GM23338 (cell line): ENCODE data around the gene HPDL. TPM values are rescaled to one million over a fixed set of nuclear protein-coding genes. Genes with fewer than 3 reads are reported as not detected.

ENCODE experiments used
- ATAC-seq: fragments of 200-7000 bp; cut with Tn5 transposase; 3 replicates; pipeline ENCODE4 v1.9.1; 2020
- DNase-seq: peaks from one replicate; pipeline ENCODE4 v3.0.0-alpha.2; 2015; ENCODE audit warnings: low spot score
- H2AFZ ChIP-seq: fragments of 200-600 bp; sonication (generic); 2 replicates; pipeline ENCODE4 v1.8.0; 2016; ENCODE audit warnings: antibody characterized with exemption, mild to moderate bottlenecking, moderate library complexity
- H3F3A ChIP-seq: fragments of 200-600 bp; sonication (generic); replicated peaks from 2 replicates; pipeline ENCODE4 v1.8.0; 2017; ENCODE audit warnings: antibody characterized with exemption, mixed run types, low read depth
- H3K27ac ChIP-seq: fragments of 200-600 bp; sonication (generic); 2 replicates; pipeline ENCODE4 v1.6.1; 2016; ENCODE audit warnings: low read depth
- H3K27me3 ChIP-seq: fragments of 200-600 bp; sonication (generic); 2 replicates; pipeline ENCODE4 v1.8.0; 2016; ENCODE audit warnings: mild to moderate bottlenecking, mixed run types, moderate library complexity; ENCODE audit not compliant: insufficient read depth
- H3K36me3 ChIP-seq: fragments of 200-600 bp; sonication (generic); 2 replicates; pipeline ENCODE4 v1.8.0; 2016; ENCODE audit warnings: mild to moderate bottlenecking; ENCODE audit not compliant: insufficient read depth
- H3K4me1 ChIP-seq: fragments of 200-600 bp; sonication (generic); 2 replicates; pipeline ENCODE4 v1.8.0; 2016; ENCODE audit warnings: mild to moderate bottlenecking, moderate library complexity; ENCODE audit not compliant: insufficient read depth
- H3K4me2 ChIP-seq: fragments of 200-600 bp; sonication (generic); 2 replicates; pipeline ENCODE4 v1.7.1; 2017; ENCODE audit warnings: mixed run types
- H3K4me3 ChIP-seq: fragments of 200-600 bp; sonication (generic); 2 replicates; pipeline ENCODE4 v1.6.1; 2016; ENCODE audit warnings: mixed run types
- H3K79me2 ChIP-seq: fragments of 200-600 bp; sonication (generic); replicated peaks from 2 replicates; pipeline ENCODE4 v1.8.0; 2017; ENCODE audit warnings: mild to moderate bottlenecking; ENCODE audit not compliant: insufficient read depth
- H3K9me2 ChIP-seq: fragments of 200-600 bp; sonication (generic); 2 replicates; pipeline ENCODE4 v1.8.0; 2017; ENCODE audit not compliant: insufficient read depth
- H4K20me1 ChIP-seq: fragments of 200-600 bp; sonication (generic); replicated peaks from 2 replicates; pipeline ENCODE4 v1.8.0; 2017; ENCODE audit warnings: mild to moderate bottlenecking; ENCODE audit not compliant: insufficient read depth
- H3K27ac Mint-ChIP-seq: 2 replicates; pipeline ENCODE4 v1.8.0; 2020; ENCODE audit warnings: inconsistent platforms, mild to moderate bottlenecking, moderate library complexity, mixed read lengths
- H3K27me3 Mint-ChIP-seq: 3 replicates; pipeline ENCODE4 v1.8.0; 2022; ENCODE audit warnings: low read depth, mild to moderate bottlenecking, moderate library complexity, mixed read lengths, inconsistent platforms; ENCODE audit not compliant: insufficient read depth, poor library complexity
- H3K36me3 Mint-ChIP-seq: 3 replicates; pipeline ENCODE4 v1.8.0; 2021; ENCODE audit warnings: low read depth, mild to moderate bottlenecking, inconsistent platforms, moderate library complexity, mixed read lengths
- H3K4me1 Mint-ChIP-seq: 3 replicates; pipeline ENCODE4 v1.8.0; 2020; ENCODE audit warnings: mild to moderate bottlenecking, inconsistent platforms, mixed read lengths
- H3K4me3 Mint-ChIP-seq: 3 replicates; pipeline ENCODE4 v1.8.0; 2021; ENCODE audit warnings: moderate library complexity, mild to moderate bottlenecking, inconsistent platforms, mixed read lengths
- H3K9me3 Mint-ChIP-seq: 3 replicates; pipeline ENCODE4 v1.8.0; 2020; ENCODE audit warnings: moderate library complexity, mild to moderate bottlenecking, inconsistent platforms, mixed read lengths
- CTCF ChIP-seq, 2 experiments: fragments of 200-600 bp in 1 of 2; sonication (generic) in 1 of 2; conservative IDR thresholded peaks; 2 replicates each; pipeline versions ENCODE4 v1.5.1 to v1.6.1; 2016 to 2017; ENCODE audit warnings: antibody characterized with exemption in 2 of 2, low read depth in 2 of 2, mild to moderate bottlenecking in 2 of 2, moderate library complexity in 1 of 2
- ETS1 ChIP-seq: IDR thresholded peaks from 2 replicates; pipeline ENCODE4 v1.6.1; 2016; ENCODE audit warnings: antibody characterized with exemption
- EZH2 ChIP-seq: fragments of 200-600 bp; sonication (generic); IDR thresholded peaks from one replicate; pipeline ENCODE4 v1.8.0; 2017; ENCODE audit warnings: antibody characterized with exemption, mild to moderate bottlenecking, low read depth; ENCODE audit not compliant: unreplicated experiment
- EZH2phosphoT487 ChIP-seq: fragments of 200-600 bp; sonication (generic); IDR thresholded peaks from one replicate; pipeline ENCODE4 v1.8.1; 2018; ENCODE audit warnings: antibody characterized with exemption; ENCODE audit not compliant: unreplicated experiment
- JUNB ChIP-seq: IDR thresholded peaks from one replicate; pipeline ENCODE4 v1.6.1; 2016; ENCODE audit warnings: antibody characterized with exemption; ENCODE audit not compliant: unreplicated experiment
- NANOG ChIP-seq: IDR thresholded peaks from 2 replicates; pipeline ENCODE4 v1.6.1; 2016; ENCODE audit warnings: antibody characterized with exemption, borderline replicate concordance
- POLR2AphosphoS5 ChIP-seq: IDR thresholded peaks from 2 replicates; pipeline ENCODE4 v1.6.1; 2016; ENCODE audit warnings: antibody characterized with exemption, low read depth
- REST ChIP-seq: IDR thresholded peaks from one replicate; pipeline ENCODE4 v1.6.1; 2018; ENCODE audit warnings: antibody characterized with exemption; ENCODE audit not compliant: unreplicated experiment
- STAT1 ChIP-seq: IDR thresholded peaks from one replicate; pipeline ENCODE4 v1.6.1; 2016; ENCODE audit warnings: antibody characterized with exemption; ENCODE audit not compliant: unreplicated experiment
- ZNF114 ChIP-seq: fragments of 250-450 bp; sonication (Bioruptor Pico); IDR thresholded peaks from 2 replicates; pipeline ENCODE4 v1.5.0; 2020; ENCODE audit warnings: mild to moderate bottlenecking, moderate library complexity
- ZNF331 ChIP-seq: fragments of 250-450 bp; sonication (Bioruptor Pico); IDR thresholded peaks from 2 replicates; pipeline ENCODE4 v1.5.0; 2020; ENCODE audit warnings: low read depth, mild to moderate bottlenecking, moderate library complexity
- ZNF462 ChIP-seq: fragments of 250-450 bp; sonication (Bioruptor Pico); IDR thresholded peaks from 2 replicates; pipeline ENCODE4 v1.5.0; 2020; ENCODE audit warnings: mild to moderate bottlenecking, moderate library complexity
- polyA plus RNA-seq: library from polyadenylated mRNA; unstranded; fragments of >200 nt; fragmentation: Nextera tagmentation; extraction: Ambion mirVana; gene quantifications from 2 replicates; pipeline ENCODE4 v1.2.1, GENCODE V29; 2016
- total RNA-seq: library from RNA; depleted of rRNA; stranded (reverse); fragments of >200 nt; shearing (Covaris generic); gene quantifications from 2 replicates; pipeline ENCODE4 v1.2.3, GENCODE V29; 2014

Gene HPDL
- total and polyA plus RNA-seq, 2 experiments from 2014 or later = 36.5 to 82.1 TPM

DNA sequence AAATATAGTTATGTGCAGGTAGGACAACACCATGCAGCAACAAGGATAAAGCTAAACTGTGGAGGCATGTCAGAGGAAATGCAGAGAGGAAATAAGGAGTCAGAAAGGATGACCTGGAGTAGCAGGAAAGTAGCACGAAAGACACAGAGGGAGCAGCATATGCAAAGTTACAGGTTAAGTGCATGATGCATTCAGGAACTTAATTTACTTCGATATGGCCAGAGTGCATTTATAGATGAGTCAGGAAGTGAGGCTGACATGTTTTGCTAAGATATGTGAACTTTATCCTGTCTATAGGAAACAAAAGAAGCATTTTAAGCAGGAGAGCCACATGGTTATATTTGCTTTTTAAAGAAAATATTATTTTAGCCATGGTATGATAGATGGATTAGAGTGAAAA is 29.0 kb downstream of the HPDL start:
- no peak overlapping the region for H3K27ac Mint-ChIP-seq
- Histone ChIP-seq H3K79me2 (no peaks in the 10 kb centered on the region), H3F3A (peaks cover 5% of the 10 kb centered on the region; the same call in 1 of the 2 replicates), H3K9me2 (no peaks in the 10 kb centered on the region), H3K36me3 (no peaks in the 10 kb centered on the region), H3K27ac (no peak overlapping the region), H3K4me1 (peaks cover 9% of the 10 kb centered on the region), H3K4me2 (no peak overlapping the region), H4K20me1 (no peaks in the 10 kb centered on the region), H3K27me3 (no peaks in the 10 kb centered on the region), H3K4me3 (no peak overlapping the region), H2AFZ (no peak overlapping the region)
- H3K27me3 Mint-ChIP-seq = no peaks in the 10 kb centered on the region
- ATAC-seq (no peak), DNase-seq (no peak)
- no peak overlapping the region for H3K4me3 Mint-ChIP-seq
- no peak for TF ChIP-seq CTCF (conservative IDR thresholded peaks at IDR 0.05; ENCODE audit: low read depth in 2 of 2)
- no peak for TF ChIP-seq ETS1
- no peak for TF ChIP-seq NANOG
- TF ChIP-seq POLR2AphosphoS5 = no peak
- no peak for TF ChIP-seq ZNF114 (CRISPR knock-in tag)
- no peak for TF ChIP-seq EZH2phosphoT487
- no peak for TF ChIP-seq REST
- TF ChIP-seq JUNB = no peak
- TF ChIP-seq ZNF331 (CRISPR knock-in tag) = no peak
- no peak for TF ChIP-seq STAT1
- no peak for TF ChIP-seq EZH2
- TF ChIP-seq ZNF462 = no peak
- H3K9me3 Mint-ChIP-seq = no peaks in the 10 kb centered on the region
- H3K36me3 Mint-ChIP-seq = no peaks in the 10 kb centered on the region
- peaks cover 13% of the 10 kb centered on the region for H3K4me1 Mint-ChIP-seq
